HepG2 (cell line): ENCODE measurements around the gene NRDE2. TPM values are rescaled to one million over a fixed set of nuclear protein-coding genes. Genes with fewer than 3 reads are reported as not detected.
A peak's percentile ranks its signal among the peaks of the same experiment; 100 is the strongest.

Experiments used
- ATAD3A ChIP-seq: sonication (generic); formaldehyde crosslinking; IDR thresholded peaks from 2 replicates; pipeline ENCODE4 v1.4.0; 2020; ENCODE audit warnings: missing genetic modification reagents
- CBFB ChIP-seq: sonication (generic); formaldehyde crosslinking; IDR thresholded peaks from 2 replicates; pipeline ENCODE4 v1.4.0; 2020; ENCODE audit warnings: missing genetic modification reagents
- FOXC1 ChIP-seq: sonication (generic); formaldehyde crosslinking; IDR thresholded peaks from 2 replicates; pipeline ENCODE4 v1.8.0; 2022; ENCODE audit warnings: mild to moderate bottlenecking, missing genetic modification reagents, borderline replicate concordance
- FOXK1 ChIP-seq: sonication (generic); formaldehyde crosslinking; IDR thresholded peaks from 2 replicates; pipeline ENCODE4 v1.4.0; 2020; ENCODE audit warnings: low read depth, missing genetic modification reagents, borderline replicate concordance
- HIVEP1 ChIP-seq: sonication (generic); formaldehyde crosslinking; IDR thresholded peaks from 2 replicates; pipeline ENCODE4 v1.4.0; 2020; ENCODE audit warnings: mild to moderate bottlenecking, missing genetic modification reagents
- HOXA3 ChIP-seq: sonication (generic); formaldehyde crosslinking; IDR thresholded peaks from 2 replicates; pipeline ENCODE4 v1.5.0; 2020; ENCODE audit warnings: missing genetic modification reagents
- NCOA1 ChIP-seq: sonication (generic); formaldehyde crosslinking; IDR thresholded peaks from 2 replicates; pipeline ENCODE4 v1.9.0; 2021; ENCODE audit warnings: missing genetic modification reagents
- NRL ChIP-seq: sonication (generic); formaldehyde crosslinking; IDR thresholded peaks from 2 replicates; pipeline ENCODE4 v1.5.0; 2020; ENCODE audit warnings: missing genetic modification reagents, mild to moderate bottlenecking, moderate library complexity, borderline replicate concordance
- POLR2G ChIP-seq: fragments of 200-400 bp; formaldehyde crosslinking; IDR thresholded peaks from 2 replicates; pipeline ENCODE4 v1.6.1; 2018; ENCODE audit warnings: mild to moderate bottlenecking, low read depth, low read length, moderate library complexity
- RXRA ChIP-seq: sonication (generic); formaldehyde crosslinking; IDR thresholded peaks from 2 replicates; pipeline ENCODE4 v1.5.1; 2020; ENCODE audit warnings: missing genetic modification reagents
- SETDB1 ChIP-seq: sonication (generic); formaldehyde crosslinking; IDR thresholded peaks from 2 replicates; pipeline ENCODE4 v1.5.1; 2020; ENCODE audit warnings: missing genetic modification reagents, mild to moderate bottlenecking, borderline replicate concordance
- SNAI1 ChIP-seq: sonication (generic); formaldehyde crosslinking; IDR thresholded peaks from 2 replicates; pipeline ENCODE4 v1.5.0; 2020; ENCODE audit warnings: mild to moderate bottlenecking, missing genetic modification reagents, borderline replicate concordance
- SOX13 ChIP-seq, 3 experiments: fragments of 450-650 bp in 1 of 3; sonication (generic) in 1 of 3; formaldehyde crosslinking in 1 of 3; IDR thresholded peaks in 2 of 3; conservative IDR thresholded peaks in 1 of 3; 2 replicates each; pipeline versions ENCODE4 v1.5.0 to v1.6.1; 2016 to 2020; ENCODE audit warnings: antibody characterized with exemption in 1 of 3, mild to moderate bottlenecking in 1 of 3, missing compliant biosample characterization in 1 of 3, missing genetic modification reagents in 1 of 3, moderate library complexity in 1 of 3
- SP2 ChIP-seq: sonication (generic); formaldehyde crosslinking; IDR thresholded peaks from 2 replicates; pipeline ENCODE4 v1.5.1; 2020; ENCODE audit warnings: mild to moderate bottlenecking, missing genetic modification reagents
- TBX2 ChIP-seq: sonication (generic); formaldehyde crosslinking; IDR thresholded peaks from 2 replicates; pipeline ENCODE4 v1.5.0; 2020; ENCODE audit warnings: missing genetic modification reagents, mild to moderate bottlenecking, borderline replicate concordance
- ZBTB1 ChIP-seq: sonication (generic); formaldehyde crosslinking; IDR thresholded peaks from 2 replicates; pipeline ENCODE4 v1.4.0; 2020; ENCODE audit warnings: missing genetic modification reagents, borderline replicate concordance
- ZNF614 ChIP-seq: IDR thresholded peaks from 2 replicates; pipeline ENCODE4 v1.6.1; 2018; ENCODE audit warnings: missing biosample characterization, missing genetic modification reagents, inconsistent platforms, borderline replicate concordance
- ZNF878 ChIP-seq: sonication (generic); formaldehyde crosslinking; IDR thresholded peaks from 2 replicates; pipeline ENCODE4 v1.8.1; 2023; ENCODE audit warnings: mild to moderate bottlenecking, missing genetic modification reagents, moderate library complexity
- ZSCAN9 ChIP-seq: IDR thresholded peaks from 2 replicates; pipeline ENCODE4 v1.6.1; 2016; ENCODE audit warnings: borderline replicate concordance
- polyA plus RNA-seq, 8 experiments: library from polyadenylated mRNA; depleted of rRNA in 3 of 8; stranded (reverse) in 7 of 8; unstranded in 1 of 8; fragments of >200 nt; fragmentation: Illumina TruSeq in 4 of 8; extraction: Trizol in 4 of 8; gene quantifications; 2 replicates each; pipeline versions ENCODE4 v1.2.1 to v1.2.3, GENCODE V29; 2011 to 2016; ENCODE audit warnings: low read depth in 4 of 8, missing spikeins in 1 of 8, mixed read lengths in 1 of 8; ENCODE audit not compliant: insufficient read depth in 1 of 8
- total RNA-seq, 5 experiments: library from RNA; depleted of rRNA; stranded (reverse); fragments of >200 nt; fragmentation: Illumina TruSeq; extraction: Trizol; gene quantifications; 2 replicates each; pipeline ENCODE4 v1.2.3, GENCODE V29; 2016; ENCODE audit warnings: low read depth in 1 of 5
- TF ChIP-seq, protein P1 (sequence below): sonication (generic); formaldehyde crosslinking; IDR thresholded peaks from 2 replicates; pipeline ENCODE4 v1.4.0; 2020; ENCODE audit warnings: missing genetic modification reagents, borderline replicate concordance
- TF ChIP-seq, protein P2 (sequence below): sonication (generic); formaldehyde crosslinking; IDR thresholded peaks from 2 replicates; pipeline ENCODE4 v1.4.0; 2020; ENCODE audit warnings: missing genetic modification reagents

Gene NRDE2
- total and polyA plus RNA-seq, 2 of the 13 experiments (the other 11 are each of a cell fraction or from before 2014, with no cell fraction given), result 5.6 to 12.5 TPM

DNA sequence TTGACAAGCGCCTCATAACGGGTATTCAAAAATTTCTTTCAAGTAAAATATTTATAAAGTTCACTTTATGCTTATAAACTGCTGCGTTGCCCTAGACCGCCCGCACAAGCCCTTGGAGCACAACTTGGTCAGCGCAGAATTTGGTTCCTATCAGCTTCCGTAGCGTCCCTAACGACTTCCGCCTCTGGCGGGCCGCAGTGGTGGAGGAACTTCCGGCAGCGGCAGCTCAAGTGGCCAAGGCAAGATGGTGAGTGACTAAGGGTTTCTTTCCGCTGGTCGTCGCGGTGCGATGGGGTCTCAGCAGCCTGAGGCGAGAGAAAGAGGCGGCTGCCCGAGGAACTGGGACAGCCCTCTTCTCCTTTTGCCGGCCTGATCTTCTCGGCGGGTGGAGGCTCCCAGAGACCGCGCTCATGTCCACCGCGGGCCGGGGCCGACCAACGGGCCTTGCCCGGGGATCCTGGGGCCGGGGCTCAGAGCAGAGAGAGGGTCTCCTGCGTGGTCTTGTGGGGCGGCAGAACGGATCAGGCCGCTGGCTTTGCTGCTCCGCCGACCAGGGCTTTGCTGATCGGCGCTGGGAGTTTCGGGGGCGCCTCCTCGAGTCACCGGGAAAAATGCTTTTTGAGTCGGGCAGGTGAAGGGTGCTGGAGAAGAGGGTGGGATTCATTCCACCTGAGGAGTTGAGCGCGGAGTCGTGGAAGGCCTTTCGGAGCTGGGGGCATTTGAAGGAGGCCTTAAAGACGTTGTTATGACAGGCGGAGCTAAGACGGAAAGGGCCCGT, 75.2 kb downstream of the NRDE2 start, which contains the start of gene PSMC1 (continued):
- TF ChIP-seq, protein P1, sequence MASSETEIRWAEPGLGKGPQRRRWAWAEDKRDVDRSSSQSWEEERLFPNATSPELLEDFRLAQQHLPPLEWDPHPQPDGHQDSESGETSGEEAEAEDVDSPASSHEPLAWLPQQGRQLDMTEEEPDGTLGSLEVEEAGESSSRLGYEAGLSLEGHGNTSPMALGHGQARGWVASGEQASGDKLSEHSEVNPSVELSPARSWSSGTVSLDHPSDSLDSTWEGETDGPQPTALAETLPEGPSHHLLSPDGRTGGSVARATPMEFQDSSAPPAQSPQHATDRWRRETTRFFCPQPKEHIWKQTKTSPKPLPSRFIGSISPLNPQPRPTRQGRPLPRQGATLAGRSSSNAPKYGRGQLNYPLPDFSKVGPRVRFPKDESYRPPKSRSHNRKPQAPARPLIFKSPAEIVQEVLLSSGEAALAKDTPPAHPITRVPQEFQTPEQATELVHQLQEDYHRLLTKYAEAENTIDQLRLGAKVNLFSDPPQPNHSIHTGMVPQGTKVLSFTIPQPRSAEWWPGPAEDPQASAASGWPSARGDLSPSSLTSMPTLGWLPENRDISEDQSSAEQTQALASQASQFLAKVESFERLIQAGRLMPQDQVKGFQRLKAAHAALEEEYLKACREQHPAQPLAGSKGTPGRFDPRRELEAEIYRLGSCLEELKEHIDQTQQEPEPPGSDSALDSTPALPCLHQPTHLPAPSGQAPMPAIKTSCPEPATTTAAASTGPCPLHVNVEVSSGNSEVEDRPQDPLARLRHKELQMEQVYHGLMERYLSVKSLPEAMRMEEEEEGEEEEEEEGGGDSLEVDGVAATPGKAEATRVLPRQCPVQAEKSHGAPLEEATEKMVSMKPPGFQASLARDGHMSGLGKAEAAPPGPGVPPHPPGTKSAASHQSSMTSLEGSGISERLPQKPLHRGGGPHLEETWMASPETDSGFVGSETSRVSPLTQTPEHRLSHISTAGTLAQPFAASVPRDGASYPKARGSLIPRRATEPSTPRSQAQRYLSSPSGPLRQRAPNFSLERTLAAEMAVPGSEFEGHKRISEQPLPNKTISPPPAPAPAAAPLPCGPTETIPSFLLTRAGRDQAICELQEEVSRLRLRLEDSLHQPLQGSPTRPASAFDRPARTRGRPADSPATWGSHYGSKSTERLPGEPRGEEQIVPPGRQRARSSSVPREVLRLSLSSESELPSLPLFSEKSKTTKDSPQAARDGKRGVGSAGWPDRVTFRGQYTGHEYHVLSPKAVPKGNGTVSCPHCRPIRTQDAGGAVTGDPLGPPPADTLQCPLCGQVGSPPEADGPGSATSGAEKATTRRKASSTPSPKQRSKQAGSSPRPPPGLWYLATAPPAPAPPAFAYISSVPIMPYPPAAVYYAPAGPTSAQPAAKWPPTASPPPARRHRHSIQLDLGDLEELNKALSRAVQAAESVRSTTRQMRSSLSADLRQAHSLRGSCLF (CRISPR knock-in tag), result no peak
- TF ChIP-seq ZNF878 (CRISPR knock-in tag) (no peak), NCOA1 (CRISPR knock-in tag) (no peak), CBFB (0 out of 2 replicates have a peak, but pooled peaks have one; percentile 60), SNAI1 (CRISPR knock-in tag) (no peak), FOXC1 (peak; percentile 67), HOXA3 (peak; percentile 74; the same call in 1 of the 2 replicates), ZNF614 (0 out of 2 replicates have a peak, but pooled peaks have one; percentile 61), POLR2G (peak; percentile 91), SP2 (no peak), HIVEP1 (peak; percentile 56), ZSCAN9 (CRISPR knock-in tag) (0 out of 2 replicates have a peak, but pooled peaks have one; percentile 23), ATAD3A (CRISPR knock-in tag) (no peak), FOXK1 (CRISPR knock-in tag) (peak; percentile 76; the same call in 1 of the 2 replicates), SOX13 (IDR thresholded peaks at IDR 0.05) (no peak), SOX13 (CRISPR knock-in tag; conservative IDR thresholded peaks at IDR 0.05 in 1 of 2, IDR thresholded peaks at IDR 0.05 in 1 of 2) (0 out of 4 replicates have a peak, but pooled peaks of 1 of the 2 experiments have one; percentile 12), ZBTB1 (CRISPR knock-in tag) (no peak), TBX2 (CRISPR knock-in tag) (0 out of 2 replicates have a peak, but pooled peaks have one; percentile 27), NRL (peak; percentile 79; the same call in 1 of the 2 replicates), SETDB1 (CRISPR knock-in tag) (no peak), RXRA (peak; percentile 55; the same call in 1 of the 2 replicates)
- TF ChIP-seq, protein P2, sequence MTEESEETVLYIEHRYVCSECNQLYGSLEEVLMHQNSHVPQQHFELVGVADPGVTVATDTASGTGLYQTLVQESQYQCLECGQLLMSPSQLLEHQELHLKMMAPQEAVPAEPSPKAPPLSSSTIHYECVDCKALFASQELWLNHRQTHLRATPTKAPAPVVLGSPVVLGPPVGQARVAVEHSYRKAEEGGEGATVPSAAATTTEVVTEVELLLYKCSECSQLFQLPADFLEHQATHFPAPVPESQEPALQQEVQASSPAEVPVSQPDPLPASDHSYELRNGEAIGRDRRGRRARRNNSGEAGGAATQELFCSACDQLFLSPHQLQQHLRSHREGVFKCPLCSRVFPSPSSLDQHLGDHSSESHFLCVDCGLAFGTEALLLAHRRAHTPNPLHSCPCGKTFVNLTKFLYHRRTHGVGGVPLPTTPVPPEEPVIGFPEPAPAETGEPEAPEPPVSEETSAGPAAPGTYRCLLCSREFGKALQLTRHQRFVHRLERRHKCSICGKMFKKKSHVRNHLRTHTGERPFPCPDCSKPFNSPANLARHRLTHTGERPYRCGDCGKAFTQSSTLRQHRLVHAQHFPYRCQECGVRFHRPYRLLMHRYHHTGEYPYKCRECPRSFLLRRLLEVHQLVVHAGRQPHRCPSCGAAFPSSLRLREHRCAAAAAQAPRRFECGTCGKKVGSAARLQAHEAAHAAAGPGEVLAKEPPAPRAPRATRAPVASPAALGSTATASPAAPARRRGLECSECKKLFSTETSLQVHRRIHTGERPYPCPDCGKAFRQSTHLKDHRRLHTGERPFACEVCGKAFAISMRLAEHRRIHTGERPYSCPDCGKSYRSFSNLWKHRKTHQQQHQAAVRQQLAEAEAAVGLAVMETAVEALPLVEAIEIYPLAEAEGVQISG (CRISPR knock-in tag), result peak; percentile 91
